GM23338 (cell line): ENCODE results near the gene TBC1D5. TPM values are rescaled to one million over a fixed set of nuclear protein-coding genes. Genes with fewer than 3 reads are reported as not detected.

Source experiments
- ATAC-seq: fragments of 200-7000 bp; cut with Tn5 transposase; 3 replicates; pipeline ENCODE4 v1.9.1; 2020
- DNase-seq: peaks from one replicate; pipeline ENCODE4 v3.0.0-alpha.2; 2015; ENCODE audit warnings: low spot score
- H2AFZ ChIP-seq: fragments of 200-600 bp; sonication (generic); 2 replicates; pipeline ENCODE4 v1.8.0; 2016; ENCODE audit warnings: antibody characterized with exemption, mild to moderate bottlenecking, moderate library complexity
- H3F3A ChIP-seq: fragments of 200-600 bp; sonication (generic); replicated peaks from 2 replicates; pipeline ENCODE4 v1.8.0; 2017; ENCODE audit warnings: antibody characterized with exemption, mixed run types, low read depth
- H3K27ac ChIP-seq: fragments of 200-600 bp; sonication (generic); 2 replicates; pipeline ENCODE4 v1.6.1; 2016; ENCODE audit warnings: low read depth
- H3K27me3 ChIP-seq: fragments of 200-600 bp; sonication (generic); 2 replicates; pipeline ENCODE4 v1.8.0; 2016; ENCODE audit warnings: mild to moderate bottlenecking, mixed run types, moderate library complexity; ENCODE audit not compliant: insufficient read depth
- H3K36me3 ChIP-seq: fragments of 200-600 bp; sonication (generic); 2 replicates; pipeline ENCODE4 v1.8.0; 2016; ENCODE audit warnings: mild to moderate bottlenecking; ENCODE audit not compliant: insufficient read depth
- H3K4me1 ChIP-seq: fragments of 200-600 bp; sonication (generic); 2 replicates; pipeline ENCODE4 v1.8.0; 2016; ENCODE audit warnings: mild to moderate bottlenecking, moderate library complexity; ENCODE audit not compliant: insufficient read depth
- H3K4me2 ChIP-seq: fragments of 200-600 bp; sonication (generic); 2 replicates; pipeline ENCODE4 v1.7.1; 2017; ENCODE audit warnings: mixed run types
- H3K4me3 ChIP-seq: fragments of 200-600 bp; sonication (generic); 2 replicates; pipeline ENCODE4 v1.6.1; 2016; ENCODE audit warnings: mixed run types
- H3K79me2 ChIP-seq: fragments of 200-600 bp; sonication (generic); replicated peaks from 2 replicates; pipeline ENCODE4 v1.8.0; 2017; ENCODE audit warnings: mild to moderate bottlenecking; ENCODE audit not compliant: insufficient read depth
- H3K9me2 ChIP-seq: fragments of 200-600 bp; sonication (generic); 2 replicates; pipeline ENCODE4 v1.8.0; 2017; ENCODE audit not compliant: insufficient read depth
- H4K20me1 ChIP-seq: fragments of 200-600 bp; sonication (generic); replicated peaks from 2 replicates; pipeline ENCODE4 v1.8.0; 2017; ENCODE audit warnings: mild to moderate bottlenecking; ENCODE audit not compliant: insufficient read depth
- H3K27ac Mint-ChIP-seq: 2 replicates; pipeline ENCODE4 v1.8.0; 2020; ENCODE audit warnings: inconsistent platforms, mild to moderate bottlenecking, moderate library complexity, mixed read lengths
- H3K27me3 Mint-ChIP-seq: 3 replicates; pipeline ENCODE4 v1.8.0; 2022; ENCODE audit warnings: low read depth, mild to moderate bottlenecking, moderate library complexity, mixed read lengths, inconsistent platforms; ENCODE audit not compliant: insufficient read depth, poor library complexity
- H3K36me3 Mint-ChIP-seq: 3 replicates; pipeline ENCODE4 v1.8.0; 2021; ENCODE audit warnings: low read depth, mild to moderate bottlenecking, inconsistent platforms, moderate library complexity, mixed read lengths
- H3K4me1 Mint-ChIP-seq: 3 replicates; pipeline ENCODE4 v1.8.0; 2020; ENCODE audit warnings: mild to moderate bottlenecking, inconsistent platforms, mixed read lengths
- H3K4me3 Mint-ChIP-seq: 3 replicates; pipeline ENCODE4 v1.8.0; 2021; ENCODE audit warnings: moderate library complexity, mild to moderate bottlenecking, inconsistent platforms, mixed read lengths
- H3K9me3 Mint-ChIP-seq: 3 replicates; pipeline ENCODE4 v1.8.0; 2020; ENCODE audit warnings: moderate library complexity, mild to moderate bottlenecking, inconsistent platforms, mixed read lengths
- CREB1 ChIP-seq: fragments of 250-450 bp; sonication (Bioruptor Pico); IDR thresholded peaks from 2 replicates; pipeline ENCODE4 v1.5.0; 2020; ENCODE audit warnings: low read depth, mild to moderate bottlenecking, moderate library complexity
- CTCF ChIP-seq, 2 experiments: fragments of 200-600 bp in 1 of 2; sonication (generic) in 1 of 2; conservative IDR thresholded peaks; 2 replicates each; pipeline versions ENCODE4 v1.5.1 to v1.6.1; 2016 to 2017; ENCODE audit warnings: antibody characterized with exemption in 2 of 2, low read depth in 2 of 2, mild to moderate bottlenecking in 2 of 2, moderate library complexity in 1 of 2
- ETS1 ChIP-seq: IDR thresholded peaks from 2 replicates; pipeline ENCODE4 v1.6.1; 2016; ENCODE audit warnings: antibody characterized with exemption
- EZH2 ChIP-seq: fragments of 200-600 bp; sonication (generic); IDR thresholded peaks from one replicate; pipeline ENCODE4 v1.8.0; 2017; ENCODE audit warnings: antibody characterized with exemption, mild to moderate bottlenecking, low read depth; ENCODE audit not compliant: unreplicated experiment
- EZH2phosphoT487 ChIP-seq: fragments of 200-600 bp; sonication (generic); IDR thresholded peaks from one replicate; pipeline ENCODE4 v1.8.1; 2018; ENCODE audit warnings: antibody characterized with exemption; ENCODE audit not compliant: unreplicated experiment
- JUNB ChIP-seq: IDR thresholded peaks from one replicate; pipeline ENCODE4 v1.6.1; 2016; ENCODE audit warnings: antibody characterized with exemption; ENCODE audit not compliant: unreplicated experiment
- NANOG ChIP-seq: IDR thresholded peaks from 2 replicates; pipeline ENCODE4 v1.6.1; 2016; ENCODE audit warnings: antibody characterized with exemption, borderline replicate concordance
- POLR2AphosphoS5 ChIP-seq: IDR thresholded peaks from 2 replicates; pipeline ENCODE4 v1.6.1; 2016; ENCODE audit warnings: antibody characterized with exemption, low read depth
- STAT1 ChIP-seq: IDR thresholded peaks from one replicate; pipeline ENCODE4 v1.6.1; 2016; ENCODE audit warnings: antibody characterized with exemption; ENCODE audit not compliant: unreplicated experiment
- ZNF114 ChIP-seq: fragments of 250-450 bp; sonication (Bioruptor Pico); IDR thresholded peaks from 2 replicates; pipeline ENCODE4 v1.5.0; 2020; ENCODE audit warnings: mild to moderate bottlenecking, moderate library complexity
- ZNF331 ChIP-seq: fragments of 250-450 bp; sonication (Bioruptor Pico); IDR thresholded peaks from 2 replicates; pipeline ENCODE4 v1.5.0; 2020; ENCODE audit warnings: low read depth, mild to moderate bottlenecking, moderate library complexity
- polyA plus RNA-seq: library from polyadenylated mRNA; unstranded; fragments of >200 nt; fragmentation: Nextera tagmentation; extraction: Ambion mirVana; gene quantifications from 2 replicates; pipeline ENCODE4 v1.2.1, GENCODE V29; 2016
- total RNA-seq: library from RNA; depleted of rRNA; stranded (reverse); fragments of >200 nt; shearing (Covaris generic); gene quantifications from 2 replicates; pipeline ENCODE4 v1.2.3, GENCODE V29; 2014
- TF ChIP-seq, protein P1 (sequence below): fragments of 250-450 bp; sonication (Bioruptor Pico); IDR thresholded peaks from 2 replicates; pipeline ENCODE4 v1.5.0; 2020; ENCODE audit warnings: mild to moderate bottlenecking, moderate library complexity
- TF ChIP-seq, protein P2 (sequence below): IDR thresholded peaks from one replicate; pipeline ENCODE4 v1.6.1; 2018; ENCODE audit warnings: antibody characterized with exemption; ENCODE audit not compliant: unreplicated experiment

Gene TBC1D5
- total and polyA plus RNA-seq, 2 experiments from 2014 or later, result 21.8 to 48.1 TPM

DNA sequence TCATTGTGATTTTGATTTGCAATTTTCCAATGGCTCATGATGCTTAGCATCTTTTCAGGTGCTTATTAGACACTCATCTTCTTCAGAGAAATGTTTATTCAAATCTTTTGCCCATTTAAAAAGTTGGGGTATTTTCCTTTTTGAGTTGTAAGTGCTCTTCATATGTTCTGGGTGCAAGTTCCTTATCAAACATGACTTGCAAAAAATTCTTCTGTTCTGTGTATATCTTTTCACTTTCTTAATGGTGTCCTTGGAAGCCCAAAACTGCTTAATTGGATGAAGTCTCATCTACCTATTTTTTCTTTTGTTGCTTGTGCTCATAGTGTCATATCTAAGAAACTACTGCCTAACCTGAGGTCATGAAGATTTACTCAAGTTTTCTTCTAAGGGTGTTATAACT lies 524.8 kb downstream of the TBC1D5 start:
- Histone ChIP-seq H3K27ac (no peak overlapping the region), H4K20me1 (no peaks in the 10 kb centered on the region), H3F3A (no peaks in the 10 kb centered on the region), H3K4me3 (no peak overlapping the region), H3K4me1 (no peaks in the 10 kb centered on the region), H3K4me2 (no peak overlapping the region), H3K9me2 (no peaks in the 10 kb centered on the region), H3K36me3 (no peaks in the 10 kb centered on the region), H3K27me3 (no peaks in the 10 kb centered on the region), H2AFZ (no peak overlapping the region), H3K79me2 (no peaks in the 10 kb centered on the region)
- ATAC-seq (no peak), DNase-seq (no peak)
- Mint-ChIP-seq H3K27me3 (no peaks in the 10 kb centered on the region), H3K36me3 (no peaks in the 10 kb centered on the region), H3K4me3 (no peak overlapping the region), H3K27ac (no peak overlapping the region), H3K9me3 (no peaks in the 10 kb centered on the region), H3K4me1 (no peaks in the 10 kb centered on the region)
- TF ChIP-seq CREB1 (CRISPR knock-in tag) (no peak), POLR2AphosphoS5 (no peak), ZNF331 (CRISPR knock-in tag) (no peak), CTCF (conservative IDR thresholded peaks at IDR 0.05; ENCODE audit: low read depth in 2 of 2) (no peak), ZNF114 (CRISPR knock-in tag) (no peak), STAT1 (no peak), EZH2phosphoT487 (no peak), EZH2 (no peak), ETS1 (no peak), NANOG (no peak), JUNB (no peak)
- TF ChIP-seq, protein P1, sequence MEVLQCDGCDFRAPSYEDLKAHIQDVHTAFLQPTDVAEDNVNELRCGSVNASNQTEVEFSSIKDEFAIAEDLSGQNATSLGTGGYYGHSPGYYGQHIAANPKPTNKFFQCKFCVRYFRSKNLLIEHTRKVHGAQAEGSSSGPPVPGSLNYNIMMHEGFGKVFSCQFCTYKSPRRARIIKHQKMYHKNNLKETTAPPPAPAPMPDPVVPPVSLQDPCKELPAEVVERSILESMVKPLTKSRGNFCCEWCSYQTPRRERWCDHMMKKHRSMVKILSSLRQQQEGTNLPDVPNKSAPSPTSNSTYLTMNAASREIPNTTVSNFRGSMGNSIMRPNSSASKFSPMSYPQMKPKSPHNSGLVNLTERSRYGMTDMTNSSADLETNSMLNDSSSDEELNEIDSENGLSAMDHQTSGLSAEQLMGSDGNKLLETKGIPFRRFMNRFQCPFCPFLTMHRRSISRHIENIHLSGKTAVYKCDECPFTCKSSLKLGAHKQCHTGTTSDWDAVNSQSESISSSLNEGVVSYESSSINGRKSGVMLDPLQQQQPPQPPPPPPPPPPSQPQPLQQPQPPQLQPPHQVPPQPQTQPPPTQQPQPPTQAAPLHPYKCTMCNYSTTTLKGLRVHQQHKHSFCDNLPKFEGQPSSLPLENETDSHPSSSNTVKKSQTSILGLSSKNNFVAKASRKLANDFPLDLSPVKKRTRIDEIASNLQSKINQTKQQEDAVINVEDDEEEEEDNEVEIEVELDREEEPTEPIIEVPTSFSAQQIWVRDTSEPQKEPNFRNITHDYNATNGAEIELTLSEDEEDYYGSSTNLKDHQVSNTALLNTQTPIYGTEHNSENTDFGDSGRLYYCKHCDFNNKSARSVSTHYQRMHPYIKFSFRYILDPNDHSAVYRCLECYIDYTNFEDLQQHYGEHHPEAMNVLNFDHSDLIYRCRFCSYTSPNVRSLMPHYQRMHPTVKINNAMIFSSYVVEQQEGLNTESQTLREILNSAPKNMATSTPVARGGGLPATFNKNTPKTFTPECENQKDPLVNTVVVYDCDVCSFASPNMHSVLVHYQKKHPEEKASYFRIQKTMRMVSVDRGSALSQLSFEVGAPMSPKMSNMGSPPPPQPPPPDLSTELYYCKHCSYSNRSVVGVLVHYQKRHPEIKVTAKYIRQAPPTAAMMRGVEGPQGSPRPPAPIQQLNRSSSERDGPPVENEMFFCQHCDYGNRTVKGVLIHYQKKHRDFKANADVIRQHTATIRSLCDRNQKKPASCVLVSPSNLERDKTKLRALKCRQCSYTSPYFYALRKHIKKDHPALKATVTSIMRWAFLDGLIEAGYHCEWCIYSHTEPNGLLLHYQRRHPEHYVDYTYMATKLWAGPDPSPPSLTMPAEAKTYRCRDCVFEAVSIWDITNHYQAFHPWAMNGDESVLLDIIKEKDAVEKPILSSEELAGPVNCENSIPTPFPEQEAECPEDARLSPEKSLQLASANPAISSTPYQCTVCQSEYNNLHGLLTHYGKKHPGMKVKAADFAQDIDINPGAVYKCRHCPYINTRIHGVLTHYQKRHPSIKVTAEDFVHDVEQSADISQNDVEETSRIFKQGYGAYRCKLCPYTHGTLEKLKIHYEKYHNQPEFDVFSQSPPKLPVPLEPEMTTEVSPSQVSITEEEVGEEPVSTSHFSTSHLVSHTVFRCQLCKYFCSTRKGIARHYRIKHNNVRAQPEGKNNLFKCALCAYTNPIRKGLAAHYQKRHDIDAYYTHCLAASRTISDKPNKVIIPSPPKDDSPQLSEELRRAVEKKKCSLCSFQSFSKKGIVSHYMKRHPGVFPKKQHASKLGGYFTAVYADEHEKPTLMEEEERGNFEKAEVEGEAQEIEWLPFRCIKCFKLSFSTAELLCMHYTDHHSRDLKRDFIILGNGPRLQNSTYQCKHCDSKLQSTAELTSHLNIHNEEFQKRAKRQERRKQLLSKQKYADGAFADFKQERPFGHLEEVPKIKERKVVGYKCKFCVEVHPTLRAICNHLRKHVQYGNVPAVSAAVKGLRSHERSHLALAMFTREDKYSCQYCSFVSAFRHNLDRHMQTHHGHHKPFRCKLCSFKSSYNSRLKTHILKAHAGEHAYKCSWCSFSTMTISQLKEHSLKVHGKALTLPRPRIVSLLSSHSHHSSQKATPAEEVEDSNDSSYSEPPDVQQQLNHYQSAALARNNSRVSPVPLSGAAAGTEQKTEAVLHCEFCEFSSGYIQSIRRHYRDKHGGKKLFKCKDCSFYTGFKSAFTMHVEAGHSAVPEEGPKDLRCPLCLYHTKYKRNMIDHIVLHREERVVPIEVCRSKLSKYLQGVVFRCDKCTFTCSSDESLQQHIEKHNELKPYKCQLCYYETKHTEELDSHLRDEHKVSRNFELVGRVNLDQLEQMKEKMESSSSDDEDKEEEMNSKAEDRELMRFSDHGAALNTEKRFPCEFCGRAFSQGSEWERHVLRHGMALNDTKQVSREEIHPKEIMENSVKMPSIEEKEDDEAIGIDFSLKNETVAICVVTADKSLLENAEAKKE, result no peak
- TF ChIP-seq, protein P2, sequence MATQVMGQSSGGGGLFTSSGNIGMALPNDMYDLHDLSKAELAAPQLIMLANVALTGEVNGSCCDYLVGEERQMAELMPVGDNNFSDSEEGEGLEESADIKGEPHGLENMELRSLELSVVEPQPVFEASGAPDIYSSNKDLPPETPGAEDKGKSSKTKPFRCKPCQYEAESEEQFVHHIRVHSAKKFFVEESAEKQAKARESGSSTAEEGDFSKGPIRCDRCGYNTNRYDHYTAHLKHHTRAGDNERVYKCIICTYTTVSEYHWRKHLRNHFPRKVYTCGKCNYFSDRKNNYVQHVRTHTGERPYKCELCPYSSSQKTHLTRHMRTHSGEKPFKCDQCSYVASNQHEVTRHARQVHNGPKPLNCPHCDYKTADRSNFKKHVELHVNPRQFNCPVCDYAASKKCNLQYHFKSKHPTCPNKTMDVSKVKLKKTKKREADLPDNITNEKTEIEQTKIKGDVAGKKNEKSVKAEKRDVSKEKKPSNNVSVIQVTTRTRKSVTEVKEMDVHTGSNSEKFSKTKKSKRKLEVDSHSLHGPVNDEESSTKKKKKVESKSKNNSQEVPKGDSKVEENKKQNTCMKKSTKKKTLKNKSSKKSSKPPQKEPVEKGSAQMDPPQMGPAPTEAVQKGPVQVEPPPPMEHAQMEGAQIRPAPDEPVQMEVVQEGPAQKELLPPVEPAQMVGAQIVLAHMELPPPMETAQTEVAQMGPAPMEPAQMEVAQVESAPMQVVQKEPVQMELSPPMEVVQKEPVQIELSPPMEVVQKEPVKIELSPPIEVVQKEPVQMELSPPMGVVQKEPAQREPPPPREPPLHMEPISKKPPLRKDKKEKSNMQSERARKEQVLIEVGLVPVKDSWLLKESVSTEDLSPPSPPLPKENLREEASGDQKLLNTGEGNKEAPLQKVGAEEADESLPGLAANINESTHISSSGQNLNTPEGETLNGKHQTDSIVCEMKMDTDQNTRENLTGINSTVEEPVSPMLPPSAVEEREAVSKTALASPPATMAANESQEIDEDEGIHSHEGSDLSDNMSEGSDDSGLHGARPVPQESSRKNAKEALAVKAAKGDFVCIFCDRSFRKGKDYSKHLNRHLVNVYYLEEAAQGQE, result no peak
